SK-N-SH (cell line): ENCODE results near the gene MBD3. TPM values are rescaled to one million over a fixed set of nuclear protein-coding genes. Genes with fewer than 3 reads are reported as not detected.

ENCODE experiments used
- CTCF ChIA-PET: fragments of 300-600, 350-600 bp; formaldehyde crosslinking; extraction: SDS; loops from one replicate; lab custom pipeline; 2021; lab: Yijun Ruan, JAX
- POLR2A ChIA-PET: fragments of 350-600 bp; sonication (Branson Sonifier 250); formaldehyde crosslinking; extraction: SDS; loops from one replicate; lab custom pipeline; 2020; ENCODE audit warnings: antibody characterized with exemption, inconsistent platforms; lab: Yijun Ruan, JAX
- DNase-seq: peaks from one replicate; pipeline ENCODE4 v3.0.0; 2012
- H2AFZ ChIP-seq: fragments of 200-600 bp; sonication (generic); 2 replicates; pipeline ENCODE4 v1.8.1; 2016; ENCODE audit warnings: antibody characterized with exemption, mild to moderate bottlenecking, low read depth
- H3F3A ChIP-seq: fragments of 200-600 bp; sonication (generic); replicated peaks from 2 replicates; pipeline ENCODE3; 2016; ENCODE audit warnings: antibody characterized with exemption, mild to moderate bottlenecking; ENCODE audit not compliant: insufficient read depth
- H3K27ac ChIP-seq, 2 experiments: fragments of 200-500 bp in 1 of 2; fragments of 200-600 bp in 1 of 2; sonication (Bioruptor generic) in 1 of 2; sonication (generic), shearing (Covaris generic) in 1 of 2; 2 replicates each; pipeline versions ENCODE4 v1.5.1 to v1.6.1; 2014 to 2016; ENCODE audit warnings: low read depth in 2 of 2, inconsistent platforms in 1 of 2, low read length in 1 of 2, mild to moderate bottlenecking in 1 of 2, mixed read lengths in 1 of 2
- H3K27me3 ChIP-seq: fragments of 200-600 bp; sonication (generic), shearing (Covaris generic); 2 replicates; pipeline ENCODE4 v1.6.1; 2016; ENCODE audit warnings: mixed run types; ENCODE audit not compliant: insufficient read depth
- H3K36me3 ChIP-seq, 2 experiments: fragments of 200-500 bp in 1 of 2; fragments of 200-600 bp in 1 of 2; sonication (Bioruptor generic) in 1 of 2; sonication (generic) in 1 of 2; replicated peaks in 1 of 2; 2 replicates each; pipeline versions ENCODE3 to v1.5.1; 2014 to 2016; ENCODE audit warnings: low read length in 1 of 2, mild to moderate bottlenecking in 1 of 2; ENCODE audit not compliant: insufficient read depth in 2 of 2, control insufficient read depth in 1 of 2
- H3K4me1 ChIP-seq, 2 experiments: fragments of 200-500 bp in 1 of 2; fragments of 200-600 bp in 1 of 2; sonication (Bioruptor generic) in 1 of 2; sonication (generic), shearing (Covaris generic) in 1 of 2; 2 replicates each; pipeline versions ENCODE4 v1.5.1 to v1.6.1; 2014 to 2016; ENCODE audit warnings: low read depth in 1 of 2, low read length in 1 of 2, mixed run types in 1 of 2; ENCODE audit not compliant: insufficient read depth in 2 of 2, control insufficient read depth in 1 of 2
- H3K4me2 ChIP-seq: fragments of 200-600 bp; sonication (generic), shearing (Covaris generic); 2 replicates; pipeline ENCODE4 v1.6.1; 2017; ENCODE audit warnings: mixed run types
- H3K4me3 ChIP-seq, 2 experiments: fragments of 200-500 bp in 1 of 2; fragments of 200-600 bp in 1 of 2; sonication (Bioruptor generic) in 1 of 2; sonication (generic), shearing (Covaris generic) in 1 of 2; 2 replicates each; pipeline versions ENCODE4 v1.5.1 to v1.8.1; 2014 to 2016; ENCODE audit warnings: low read depth in 2 of 2, inconsistent platforms in 1 of 2, low read length in 1 of 2, mild to moderate bottlenecking in 1 of 2, mixed read lengths in 1 of 2, moderate library complexity in 1 of 2
- H3K79me2 ChIP-seq: fragments of 200-600 bp; sonication (generic); 2 replicates; pipeline ENCODE4 v1.8.1; 2017; ENCODE audit warnings: mild to moderate bottlenecking; ENCODE audit not compliant: insufficient read depth
- H3K9ac ChIP-seq: fragments of 200-600 bp; sonication (generic); 2 replicates; pipeline ENCODE4 v1.6.1; 2017; ENCODE audit warnings: mixed run types
- H3K9me2 ChIP-seq: fragments of 200-600 bp; sonication (generic); 2 replicates; pipeline ENCODE4 v1.6.1; 2017; ENCODE audit warnings: mixed run types
- H3K9me3 ChIP-seq: fragments of 200-600 bp; sonication (generic); 2 replicates; pipeline ENCODE4 v1.6.1; 2017; ENCODE audit warnings: mixed run types, mild to moderate bottlenecking, moderate library complexity
- H4K20me1 ChIP-seq: fragments of 200-600 bp; sonication (generic); 2 replicates; pipeline ENCODE4 v1.6.1; 2017; ENCODE audit warnings: mild to moderate bottlenecking, mixed run types; ENCODE audit not compliant: insufficient read depth
- CHD2 ChIP-seq: fragments of 150-350 bp; IDR thresholded peaks from 2 replicates; pipeline ENCODE4 v1.6.1; 2018; ENCODE audit warnings: low read length; ENCODE audit not compliant: partially characterized antibody
- ELF1 ChIP-seq: IDR thresholded peaks from 2 replicates; pipeline ENCODE4 v1.4.0; 2012
- EP300 ChIP-seq, 2 experiments: IDR thresholded peaks; 2 replicates each; pipeline versions ENCODE4 v1.4.0 to v1.6.1; 2012; ENCODE audit warnings: borderline replicate concordance in 1 of 2, low read depth in 1 of 2, low read length in 1 of 2
- EZH2phosphoT487 ChIP-seq: fragments of 200-600 bp; sonication (generic); IDR thresholded peaks from 2 replicates; pipeline ENCODE4 v1.6.1; 2017; ENCODE audit warnings: low read depth, mixed run types, mild to moderate bottlenecking, antibody characterized with exemption, moderate library complexity, borderline replicate concordance
- FOSL2 ChIP-seq: IDR thresholded peaks from 2 replicates; pipeline ENCODE4 v1.4.0; 2012; ENCODE audit warnings: low read depth, mild to moderate bottlenecking, moderate library complexity, borderline replicate concordance
- FOXJ3 ChIP-seq: sonication (generic); formaldehyde crosslinking; IDR thresholded peaks from 2 replicates; pipeline ENCODE4 v1.5.1; 2020; ENCODE audit warnings: mild to moderate bottlenecking, missing genetic modification reagents
- GABPA ChIP-seq: IDR thresholded peaks from 2 replicates; pipeline ENCODE4 v1.4.0; 2012; ENCODE audit warnings: low read depth, mild to moderate bottlenecking
- GATA2 ChIP-seq: sonication (generic); formaldehyde crosslinking; IDR thresholded peaks from 2 replicates; pipeline ENCODE4 v1.5.0; 2020; ENCODE audit warnings: mild to moderate bottlenecking, missing genetic modification reagents
- MXI1 ChIP-seq: IDR thresholded peaks from 2 replicates; pipeline ENCODE4 v1.6.1; 2012; ENCODE audit warnings: mild to moderate bottlenecking, low read depth, low read length, improper control_type of control experiment
- NRF1 ChIP-seq: IDR thresholded peaks from 2 replicates; pipeline ENCODE4 v1.6.1; 2012; ENCODE audit warnings: low read depth, mild to moderate bottlenecking, low read length
- RCOR1 ChIP-seq: fragments of 150-350 bp; IDR thresholded peaks from 2 replicates; pipeline ENCODE4 v1.6.1; 2017; ENCODE audit warnings: antibody characterized with exemption, low read length
- RFX5 ChIP-seq: IDR thresholded peaks from 2 replicates; pipeline ENCODE4 v1.6.1; 2012; ENCODE audit warnings: mild to moderate bottlenecking, improper control_type of control experiment, low read length
- TAF1 ChIP-seq: IDR thresholded peaks from 2 replicates; pipeline ENCODE4 v1.6.1; 2012; ENCODE audit warnings: low read depth, mild to moderate bottlenecking, low read length, moderate library complexity, borderline replicate concordance
- TCF12 ChIP-seq: IDR thresholded peaks from 2 replicates; pipeline ENCODE4 v1.4.0; 2012
- TEAD4 ChIP-seq: IDR thresholded peaks from 2 replicates; pipeline ENCODE4 v1.4.0; 2012; ENCODE audit warnings: mild to moderate bottlenecking, borderline replicate concordance; ENCODE audit not compliant: insufficient read depth
- YY1 ChIP-seq: IDR thresholded peaks from 2 replicates; pipeline ENCODE4 v1.4.0; 2012; ENCODE audit warnings: low read depth, mild to moderate bottlenecking
- WGBS: methylation state at CpG from one replicate; pipeline ENCODE4 v1.1.6; 2017; ENCODE audit warnings: low lambda C conversion rate; 5-methylcytosine and 5-hydroxymethylcytosine counted together
- polyA plus RNA-seq, 3 experiments: library from polyadenylated mRNA; depleted of rRNA; stranded (reverse); fragments of >200 nt; gene quantifications; 2 replicates each; pipeline ENCODE4 v1.2.3, GENCODE V29; 2012
- TF ChIP-seq, protein P1 (sequence below): IDR thresholded peaks from 2 replicates; pipeline ENCODE4 v1.4.0; 2012; ENCODE audit warnings: low read depth, borderline replicate concordance
- TF ChIP-seq, protein P2 (sequence below): IDR thresholded peaks from 2 replicates; pipeline ENCODE4 v1.4.0; 2012; ENCODE audit warnings: low read depth
- TF ChIP-seq, protein P3 (sequence below): fragments of 150-350 bp; IDR thresholded peaks from 2 replicates; pipeline ENCODE4 v1.6.1; 2017; ENCODE audit warnings: antibody characterized with exemption, low read length, low read depth, borderline replicate concordance

Gene MBD3
- polyA plus RNA-seq, 1 of the 3 experiments (the other 2 are of a cell fraction) = 96.5 TPM

DNA sequence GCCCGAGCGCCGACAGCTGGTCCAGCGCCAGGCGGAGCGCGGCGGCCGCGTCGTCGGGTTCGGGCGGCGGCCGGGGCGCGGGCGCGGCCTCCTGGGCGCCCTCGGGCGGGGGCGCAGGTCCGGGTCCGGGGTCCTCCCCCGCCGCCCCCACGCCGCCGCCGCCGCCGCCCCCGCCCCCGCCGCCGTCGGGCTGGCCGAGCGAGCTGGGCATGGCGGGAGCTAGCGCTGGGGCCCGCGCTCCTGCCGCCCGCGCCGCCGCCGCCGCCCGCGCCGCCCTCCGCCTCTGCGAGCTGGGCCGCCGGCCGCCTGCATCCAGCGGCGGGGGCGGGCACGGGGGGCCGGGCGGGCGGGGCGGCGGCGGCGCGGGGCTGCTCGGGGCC lies 24.8 kb downstream of the MBD3 start:
- Histone ChIP-seq H3K4me1 (peaks cover 0 to 12% of the 10 kb centered on the region in 2 experiments; a peak in 2 of 4 replicates), H3K27me3 (no peaks in the 10 kb centered on the region), H3K4me2 (no peak overlapping the region), H2AFZ (no peak overlapping the region), H3K9me3 (no peaks in the 10 kb centered on the region), H3K9ac (no peak overlapping the region), H4K20me1 (peaks cover 36% of the 10 kb centered on the region), H3K4me3 (peak overlapping the region in 1 of 2 experiments; percentile 66; a peak in 2 of 4 replicates), H3K79me2 (peaks cover 45% of the 10 kb centered on the region), H3K9me2 (no peaks in the 10 kb centered on the region), H3K36me3 (no peaks in the 10 kb centered on the region), H3F3A (peaks cover 6% of the 10 kb centered on the region), H3K27ac (peak overlapping the region in 1 of 2 experiments; percentile 86; a peak in 1 of 4 replicates)
- WGBS = 0% methylated on average over 5 of the region's 73 CpGs
- ChIA-PET CTCF (interaction anchor here (1.1 kb wide), 1 partner anchor 9 kb away, joined by 3 read pairs; no protein-coding TSS in a partner anchor), POLR2A (no interaction called here)
- TF ChIP-seq TAF1 = no peak
- DNase-seq = peak; percentile 78

DNA sequence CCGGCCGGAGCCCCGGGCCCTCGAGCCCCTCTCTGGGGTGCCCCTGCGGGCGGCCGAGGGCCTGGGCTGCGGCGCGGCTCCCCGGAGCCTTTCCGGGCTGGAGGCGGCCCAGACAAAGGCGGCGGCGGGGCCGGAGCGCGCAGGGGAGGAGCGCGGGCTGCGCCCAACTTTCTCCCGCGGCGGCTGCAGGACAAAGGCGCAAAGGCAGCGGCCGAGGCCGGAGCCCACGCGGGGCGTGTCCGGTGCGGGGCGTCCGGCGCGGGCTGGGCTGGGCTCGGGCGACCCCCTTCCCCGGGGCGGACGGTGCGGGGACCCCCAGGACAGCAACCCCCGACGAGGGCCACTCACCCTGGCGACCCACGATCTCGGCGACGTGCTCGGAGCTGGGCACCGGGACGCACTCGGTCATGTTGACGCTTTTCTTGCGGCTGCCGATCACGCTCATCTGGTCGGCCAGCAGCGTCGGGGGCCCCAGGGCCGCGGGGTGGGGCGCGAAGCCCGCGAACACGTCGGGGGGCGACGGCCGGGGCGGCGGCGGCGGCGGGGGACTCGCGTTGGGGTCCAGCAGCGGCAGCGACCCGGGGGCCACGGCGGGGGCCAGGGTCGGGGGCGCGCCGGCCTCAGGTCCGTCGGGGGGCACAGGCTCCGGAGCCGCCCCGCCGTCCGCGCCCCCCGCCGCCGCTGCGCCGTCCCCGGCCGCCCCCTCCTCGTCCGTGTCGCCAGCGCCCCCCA lies 25.4 kb downstream of the MBD3 start:
- H3K27me3 ChIP-seq = no peaks in the 10 kb centered on the region
- CTCF ChIA-PET = interaction anchor here (1.1 to 5.0 kb wide), 2 partner anchors 9 to 22 kb away, joined by 3 to 37 read pairs; no protein-coding TSS in a partner anchor
- H3F3A ChIP-seq = peaks cover 6% of the 10 kb centered on the region
- no peak overlapping the region for H2AFZ ChIP-seq
- 0% methylated on average over 11 of the region's 108 CpGs for WGBS
- H3K27ac ChIP-seq = peak overlapping the region; percentile 86
- H3K4me2 ChIP-seq = peak overlapping the region; percentile 95
- no peaks in the 10 kb centered on the region for H3K9me3 ChIP-seq
- H4K20me1 ChIP-seq = peaks cover 41% of the 10 kb centered on the region
- DNase-seq = peak; percentile 72
- no peaks in the 10 kb centered on the region for H3K9me2 ChIP-seq
- no peaks in the 10 kb centered on the region for H3K36me3 ChIP-seq
- peak overlapping the region; percentile 99 for H3K9ac ChIP-seq
- no peak for TF ChIP-seq RFX5
- TF ChIP-seq, protein P1, sequence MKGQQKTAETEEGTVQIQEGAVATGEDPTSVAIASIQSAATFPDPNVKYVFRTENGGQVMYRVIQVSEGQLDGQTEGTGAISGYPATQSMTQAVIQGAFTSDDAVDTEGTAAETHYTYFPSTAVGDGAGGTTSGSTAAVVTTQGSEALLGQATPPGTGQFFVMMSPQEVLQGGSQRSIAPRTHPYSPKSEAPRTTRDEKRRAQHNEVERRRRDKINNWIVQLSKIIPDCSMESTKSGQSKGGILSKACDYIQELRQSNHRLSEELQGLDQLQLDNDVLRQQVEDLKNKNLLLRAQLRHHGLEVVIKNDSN = no peak
- no peak for TF ChIP-seq RCOR1
- no peak for TF ChIP-seq GATA2
- no peak for TF ChIP-seq TAF1
- no peak for TF ChIP-seq FOSL2
- TF ChIP-seq NRF1 = no peak
- TF ChIP-seq, protein P2, sequence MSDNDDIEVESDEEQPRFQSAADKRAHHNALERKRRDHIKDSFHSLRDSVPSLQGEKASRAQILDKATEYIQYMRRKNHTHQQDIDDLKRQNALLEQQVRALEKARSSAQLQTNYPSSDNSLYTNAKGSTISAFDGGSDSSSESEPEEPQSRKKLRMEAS = no peak
- no peak for TF ChIP-seq FOXJ3 (CRISPR knock-in tag)
- no peak for TF ChIP-seq EP300 (IDR thresholded peaks at IDR 0.05; ENCODE audit: borderline replicate concordance in 1 of 2, low read depth in 1 of 2, low read length in 1 of 2)
- TF ChIP-seq GABPA = no peak
- TF ChIP-seq, protein P3, sequence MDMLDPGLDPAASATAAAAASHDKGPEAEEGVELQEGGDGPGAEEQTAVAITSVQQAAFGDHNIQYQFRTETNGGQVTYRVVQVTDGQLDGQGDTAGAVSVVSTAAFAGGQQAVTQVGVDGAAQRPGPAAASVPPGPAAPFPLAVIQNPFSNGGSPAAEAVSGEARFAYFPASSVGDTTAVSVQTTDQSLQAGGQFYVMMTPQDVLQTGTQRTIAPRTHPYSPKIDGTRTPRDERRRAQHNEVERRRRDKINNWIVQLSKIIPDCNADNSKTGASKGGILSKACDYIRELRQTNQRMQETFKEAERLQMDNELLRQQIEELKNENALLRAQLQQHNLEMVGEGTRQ = no peak
- no peak for TF ChIP-seq TEAD4
- no peak for TF ChIP-seq MXI1
- TF ChIP-seq ELF1 = no peak
- TF ChIP-seq EZH2phosphoT487 = no peak
- no peak for TF ChIP-seq CHD2
- TF ChIP-seq TCF12 = no peak
- TF ChIP-seq YY1 = no peak
- TF ChIP-seq, all 33 proteins: peak for 0
- peaks cover 0 to 12% of the 10 kb centered on the region in 2 experiments; a peak in 2 of 4 replicates for H3K4me1 ChIP-seq
- POLR2A ChIA-PET = interaction anchor here (0.9 to 1.7 kb wide), 5 partner anchors 23 to 162 kb away, joined by 3 to 7 read pairs (median 4); no protein-coding TSS in a partner anchor
- peaks cover 51% of the 10 kb centered on the region for H3K79me2 ChIP-seq
- peak overlapping the region; percentile 66 to 93 for H3K4me3 ChIP-seq
